Lung (tissue), 12 donors: Measurements from ENCODE around the gene PARD3B. TPM values are rescaled to one million over a fixed set of nuclear protein-coding genes. Genes with fewer than 3 reads are reported as not detected.

Experiments used
- ATAC-seq: fragments of 200-7000 bp; cut with Tn5 transposase; one replicate; pipeline ENCODE4 v1.9.1; 2020; ENCODE audit warnings: moderate number of reproducible peaks; ENCODE audit not compliant: insufficient read depth, low FRiP score
- DNase-seq, 3 donors: peaks; one replicate each; pipeline ENCODE4 v3.0.0-alpha.2; 2013 to 2017
- H3K27ac ChIP-seq, 2 donors: one replicate each; pipeline ENCODE4 v1.5.1; 2013; ENCODE audit warnings: mild to moderate bottlenecking in 2 of 2, moderate library complexity in 2 of 2, control low read depth in 1 of 2, inconsistent platforms in 1 of 2, low read depth in 1 of 2, low read length in 1 of 2
- H3K27me3 ChIP-seq, 3 donors: one replicate each; pipeline ENCODE4 v1.5.1; 2013; ENCODE audit warnings: low read length in 2 of 3; ENCODE audit not compliant: control insufficient read depth in 3 of 3, insufficient read depth in 3 of 3
- H3K36me3 ChIP-seq, 4 donors: one replicate each; pipeline ENCODE4 v1.5.1; 2013; ENCODE audit warnings: low read length in 4 of 4, mild to moderate bottlenecking in 1 of 4, moderate library complexity in 1 of 4; ENCODE audit not compliant: control insufficient read depth in 4 of 4, insufficient read depth in 4 of 4
- H3K4me1 ChIP-seq, 5 donors: one replicate each; pipeline ENCODE4 v1.5.1; 2013; ENCODE audit warnings: low read length in 5 of 5, mild to moderate bottlenecking in 2 of 5, moderate library complexity in 1 of 5; ENCODE audit not compliant: control insufficient read depth in 5 of 5, insufficient read depth in 5 of 5
- H3K4me3 ChIP-seq: one replicate; pipeline ENCODE4 v1.5.1; 2013; ENCODE audit warnings: mild to moderate bottlenecking, control low read depth, moderate library complexity
- H3K9ac ChIP-seq, 2 donors: one replicate each; pipeline ENCODE4 v1.5.1; 2013; ENCODE audit warnings: low read length in 2 of 2, control low read depth in 1 of 2; ENCODE audit not compliant: insufficient read depth in 1 of 2
- H3K9me3 ChIP-seq, 4 donors: one replicate each; pipeline ENCODE4 v1.5.1; 2013; ENCODE audit warnings: low read length in 3 of 4, mild to moderate bottlenecking in 1 of 4, moderate library complexity in 1 of 4; ENCODE audit not compliant: control insufficient read depth in 4 of 4, insufficient read depth in 3 of 4
- CTCF ChIP-seq: IDR thresholded peaks from 2 replicates; pipeline ENCODE4 v1.5.1; 2012; ENCODE audit warnings: mild to moderate bottlenecking; ENCODE audit errors: control extremely low read depth, extremely low read depth
- WGBS, 2 donors: extraction: QIAGEN DNeasy Blood & Tissue Kit; methylation state at CpG; one replicate each; pipeline ENCODE4 v1.1.7; 2013; 5-methylcytosine and 5-hydroxymethylcytosine counted together
- polyA plus RNA-seq, 2 donors: library from polyadenylated mRNA; stranded (reverse); fragments of 200-250 nt; gene quantifications; one replicate each; pipeline ENCODE4 v1.2.1, GENCODE V29; 2013
- total RNA-seq, 2 donors: library from RNA; depleted of rRNA in 1 of 2; stranded (reverse); fragments of >200 nt in 1 of 2; gene quantifications; one replicate each; pipeline ENCODE4 v1.2.1, GENCODE V29; 2014 to 2021
- donor health status: control.
- donor health status: control.
- donor health status: Bipolar disorder and iron deficiency.
- donor health status: healthy.
- donor health status: DM: yes; HTN: yes; CAD: no.

Gene PARD3B
- total and polyA plus RNA-seq, 4 donors = 2.4 to 38.7 (median 17.1) TPM

DNA sequence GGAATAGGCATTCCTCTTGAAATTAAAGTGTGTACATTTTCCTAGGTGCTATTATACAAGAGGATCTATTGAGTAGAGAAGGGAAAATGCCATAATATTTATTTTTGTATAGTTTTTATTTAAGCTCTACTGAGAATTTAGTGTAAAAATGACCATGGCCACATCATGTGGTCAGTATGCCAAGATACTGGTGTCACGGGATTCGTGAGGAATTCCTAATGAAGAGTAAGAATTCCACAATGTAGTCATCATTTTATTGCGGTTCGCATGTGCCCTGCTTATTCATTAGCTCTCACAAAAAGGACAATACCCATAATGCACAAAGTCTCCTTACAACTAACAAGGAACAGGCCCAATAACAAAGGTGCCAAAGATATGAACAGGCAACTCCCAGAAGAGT, 39.3 kb upstream of the PARD3B start:
- H3K27me3 ChIP-seq = no peaks in the 10 kb centered on the region
- H3K9ac ChIP-seq = no peak overlapping the region
- H3K4me3 ChIP-seq = no peak overlapping the region
- no peak for TF ChIP-seq CTCF
- H3K9me3 ChIP-seq = no peaks in the 10 kb centered on the region
- ATAC-seq = no peak
- no peak overlapping the region for H3K27ac ChIP-seq
- no peaks in the 10 kb centered on the region for H3K36me3 ChIP-seq
- peaks cover 0 to 4% (median 0%) of the 10 kb centered on the region in 5 donors for H3K4me1 ChIP-seq
- WGBS, 2 donors = 88 to 95% methylated on average over 4 of the region's 4 CpGs
- DNase-seq = no peak

GRCh38 chr2:204507636-204508035, 37.6 kb upstream of the PARD3B start:
- ATAC-seq = no peak
- no peak overlapping the region for H3K27ac ChIP-seq
- 95 to 97% methylated on average over 5 of the region's 5 CpGs for WGBS, 2 donors
- no peak overlapping the region for H3K9ac ChIP-seq
- no peaks in the 10 kb centered on the region for H3K36me3 ChIP-seq
- H3K27me3 ChIP-seq = no peaks in the 10 kb centered on the region
- H3K4me3 ChIP-seq = no peak overlapping the region
- peaks cover 0 to 4% (median 0%) of the 10 kb centered on the region in 5 donors for H3K4me1 ChIP-seq
- TF ChIP-seq CTCF = no peak
- no peak for DNase-seq
- no peaks in the 10 kb centered on the region for H3K9me3 ChIP-seq

GRCh38 chr2:204510709-204511420, 34.4 kb upstream of the PARD3B start:
- no peak for TF ChIP-seq CTCF

DNA sequence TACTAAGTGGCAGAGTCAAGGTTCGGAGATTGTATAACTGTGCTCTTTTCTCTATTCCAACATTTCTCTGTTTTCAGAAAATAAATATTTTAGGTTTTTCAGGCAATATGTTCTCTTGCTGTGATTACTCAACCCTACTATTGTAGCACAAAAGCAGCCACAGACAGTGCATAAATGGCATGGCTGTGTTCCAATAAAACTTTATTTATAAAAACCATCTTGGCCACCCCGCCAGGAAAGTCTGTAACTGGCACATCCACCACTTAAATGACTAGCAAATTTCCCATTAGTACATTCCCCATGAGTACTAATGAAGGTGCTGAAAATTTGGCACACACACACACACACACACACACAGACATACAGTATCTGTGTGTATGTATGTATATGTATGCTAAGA, 30.8 kb upstream of the PARD3B start:
- WGBS, 2 donors = 91 to 95% methylated on average over 2 of the region's 2 CpGs
- H3K9me3 ChIP-seq = no peaks in the 10 kb centered on the region
- no peak overlapping the region for H3K4me3 ChIP-seq
- H3K27me3 ChIP-seq = no peaks in the 10 kb centered on the region
- ATAC-seq (no peak), DNase-seq (no peak)
- H3K27ac ChIP-seq = no peak overlapping the region
- H3K9ac ChIP-seq = no peak overlapping the region
- TF ChIP-seq CTCF = no peak
- no peaks in the 10 kb centered on the region for H3K4me1 ChIP-seq
- H3K36me3 ChIP-seq = no peaks in the 10 kb centered on the region

More at GRCh38 chr2:204510709-204511420, 34.4 kb upstream of the PARD3B start:
- Histone ChIP-seq H3K9me3 (no peaks in the 10 kb centered on the region), H3K36me3 (no peaks in the 10 kb centered on the region), H3K27ac (no peak overlapping the region), H3K9ac (no peak overlapping the region), H3K4me3 (no peak overlapping the region), H3K27me3 (no peaks in the 10 kb centered on the region), H3K4me1 (no peaks in the 10 kb centered on the region)
- WGBS, 2 donors = 80 to 90% methylated on average over 4 of the region's 4 CpGs
- no peak for DNase-seq
- no peak for ATAC-seq
